Dendritic cell treated with granulocyte-macrophage colony-stimulating factor and Interleukin-4, amounts not matched to agents 40 ng/mL and 50 ng/mL, for 4 days (primary cell): ENCODE measurements around the gene INPP5D.
"Not testable (repeated sequence)": the region's sequence is repeated elsewhere in the genome, so short reads cannot be mapped to it uniquely, and the experiment has no call there.

Experiments used
- H3K27ac Mint-ChIP-seq: one replicate; pipeline ENCODE4 v1.8.0; 2022; ENCODE audit warnings: mild to moderate bottlenecking, mixed read lengths
- H3K27me3 Mint-ChIP-seq: one replicate; pipeline ENCODE4 v1.8.0; 2022; ENCODE audit warnings: mild to moderate bottlenecking, mixed read lengths
- H3K36me3 Mint-ChIP-seq: one replicate; pipeline ENCODE4 v1.8.0; 2022; ENCODE audit warnings: low read depth, mixed read lengths
- H3K4me1 Mint-ChIP-seq: one replicate; pipeline ENCODE4 v1.8.0; 2022; ENCODE audit warnings: low read depth, mixed read lengths
- H3K4me3 Mint-ChIP-seq: one replicate; pipeline ENCODE4 v1.8.0; 2022; ENCODE audit warnings: mild to moderate bottlenecking, moderate library complexity, mixed read lengths
- H3K9me3 Mint-ChIP-seq: one replicate; pipeline ENCODE4 v1.8.0; 2022; ENCODE audit warnings: mixed read lengths
- intact Hi-C: fragments of 100-400 bp; cut with micrococcal nuclease; formaldehyde crosslinking; loops from one replicate; pipeline ENCODE4 v1.15.0; 2022

The INPP5D gene

GRCh38 chr2:233141901-233142300 is 81.8 kb downstream of the INPP5D start:
- Mint-ChIP-seq H3K9me3 (no peaks in the 10 kb centered on the region), H3K4me3 (no peak overlapping the region), H3K27ac (no peak overlapping the region), H3K4me1 (peaks cover 6% of the 10 kb centered on the region), H3K36me3 (peaks cover 96% of the 10 kb centered on the region), H3K27me3 (no peaks in the 10 kb centered on the region)
- intact Hi-C loops = no loop called here

GRCh38 chr2:233142355-233142897 is 82.3 kb downstream of the INPP5D start:
- intact Hi-C loops = no loop called here

GRCh38 chr2:233143700-233144331 is 83.7 kb downstream of the INPP5D start:
- Mint-ChIP-seq H3K27ac (no peak overlapping the region), H3K4me1 (peaks cover 6% of the 10 kb centered on the region), H3K27me3 (no peaks in the 10 kb centered on the region), H3K9me3 (no peaks in the 10 kb centered on the region), H3K36me3 (peaks cover 100% of the 10 kb centered on the region), H3K4me3 (no peak overlapping the region)
- intact Hi-C loops = no loop called here

More at GRCh38 chr2:233142355-233142897, 82.3 kb downstream of the INPP5D start:
- no peaks in the 10 kb centered on the region for H3K27me3 Mint-ChIP-seq
- no peak overlapping the region for H3K4me3 Mint-ChIP-seq
- H3K36me3 Mint-ChIP-seq = peaks cover 98% of the 10 kb centered on the region
- H3K27ac Mint-ChIP-seq = no peak overlapping the region
- H3K9me3 Mint-ChIP-seq = no peaks in the 10 kb centered on the region
- peaks cover 6% of the 10 kb centered on the region for H3K4me1 Mint-ChIP-seq

- Mint-ChIP-seq H3K36me3 (peaks cover 100% of the 10 kb centered on the region), H3K4me3 (no peak overlapping the region), H3K4me1 (peaks cover 6% of the 10 kb centered on the region), H3K9me3 (no peaks in the 10 kb centered on the region), H3K27me3 (no peaks in the 10 kb centered on the region), H3K27ac (peak overlapping the region; percentile 31)
- intact Hi-C loops = no loop called here
Observed at GRCh38 chr2:233145726-233146125, 85.6 kb downstream of the INPP5D start.

- Mint-ChIP-seq H3K27me3 (no peaks in the 10 kb centered on the region), H3K36me3 (peaks cover 100% of the 10 kb centered on the region), H3K9me3 (no peaks in the 10 kb centered on the region), H3K27ac (peak overlapping the region; percentile 31), H3K4me3 (no peak overlapping the region), H3K4me1 (peaks cover 6% of the 10 kb centered on the region)
- intact Hi-C loops = no loop called here
Observed at GRCh38 chr2:233146194-233146593, 86.1 kb downstream of the INPP5D start.

- no peak overlapping the region for H3K4me3 Mint-ChIP-seq
- no peaks in the 10 kb centered on the region for H3K9me3 Mint-ChIP-seq
- no peaks in the 10 kb centered on the region for H3K27me3 Mint-ChIP-seq
- no peak overlapping the region for H3K27ac Mint-ChIP-seq
- H3K36me3 Mint-ChIP-seq = peaks cover 100% of the 10 kb centered on the region
- intact Hi-C loops = no loop called here
- H3K4me1 Mint-ChIP-seq = peaks cover 6% of the 10 kb centered on the region
Observed at GRCh38 chr2:233147136-233147828, 87.1 kb downstream of the INPP5D start.

GRCh38 chr2:233147829-233148167 is 87.7 kb downstream of the INPP5D start:
- intact Hi-C loops = no loop called here
- Mint-ChIP-seq H3K9me3 (no peaks in the 10 kb centered on the region), H3K27me3 (no peaks in the 10 kb centered on the region), H3K4me1 (peaks cover 6% of the 10 kb centered on the region), H3K4me3 (no peak overlapping the region), H3K27ac (no peak overlapping the region), H3K36me3 (peaks cover 100% of the 10 kb centered on the region)

- Mint-ChIP-seq H3K27ac (no peak overlapping the region), H3K36me3 (peaks cover 100% of the 10 kb centered on the region), H3K27me3 (no peaks in the 10 kb centered on the region), H3K4me1 (peaks cover 6% of the 10 kb centered on the region), H3K4me3 (no peak overlapping the region), H3K9me3 (no peaks in the 10 kb centered on the region)
- intact Hi-C loops = no loop called here
Observed at GRCh38 chr2:233148354-233148753, 88.2 kb downstream of the INPP5D start.

GRCh38 chr2:233152541-233152940 is 92.4 kb downstream of the INPP5D start:
- Mint-ChIP-seq H3K27me3 (no peaks in the 10 kb centered on the region), H3K4me3 (no peak overlapping the region), H3K9me3 (no peaks in the 10 kb centered on the region), H3K4me1 (no peaks in the 10 kb centered on the region), H3K27ac (peak overlapping the region; percentile 2), H3K36me3 (peaks cover 100% of the 10 kb centered on the region)
- intact Hi-C loops = no loop called here

- no peak overlapping the region for H3K4me3 Mint-ChIP-seq
- H3K4me1 Mint-ChIP-seq = no peaks in the 10 kb centered on the region
- intact Hi-C loops = no loop called here
- no peaks in the 10 kb centered on the region for H3K9me3 Mint-ChIP-seq
- H3K27ac Mint-ChIP-seq = peak overlapping the region; percentile 2
- peaks cover 100% of the 10 kb centered on the region for H3K36me3 Mint-ChIP-seq
- no peaks in the 10 kb centered on the region for H3K27me3 Mint-ChIP-seq
Observed at GRCh38 chr2:233153146-233153798, 93.1 kb downstream of the INPP5D start.

GRCh38 chr2:233156001-233156400 is 95.9 kb downstream of the INPP5D start:
- peak overlapping the region; percentile 51 for H3K27ac Mint-ChIP-seq
- peaks cover 100% of the 10 kb centered on the region for H3K36me3 Mint-ChIP-seq
- H3K27me3 Mint-ChIP-seq = no peaks in the 10 kb centered on the region
- no peaks in the 10 kb centered on the region for H3K9me3 Mint-ChIP-seq
- intact Hi-C loops = no loop called here
- H3K4me3 Mint-ChIP-seq = no peak overlapping the region
- H3K4me1 Mint-ChIP-seq = no peaks in the 10 kb centered on the region

- H3K27me3 Mint-ChIP-seq, H3K4me3 Mint-ChIP-seq, intact Hi-C loops, H3K9me3 Mint-ChIP-seq, H3K4me1 Mint-ChIP-seq: not testable (repeated sequence)
- H3K27ac Mint-ChIP-seq = peak overlapping the region; percentile 51
- H3K36me3 Mint-ChIP-seq = peaks cover 100% of the 10 kb centered on the region
Observed at GRCh38 chr2:233156461-233156860, 96.3 kb downstream of the INPP5D start.

- intact Hi-C loops = no loop called here
- Mint-ChIP-seq H3K9me3 (no peaks in the 10 kb centered on the region), H3K4me3 (no peak overlapping the region), H3K4me1 (peaks cover 9% of the 10 kb centered on the region), H3K36me3 (peaks cover 63% of the 10 kb centered on the region), H3K27me3 (no peaks in the 10 kb centered on the region), H3K27ac (peak overlapping the region; percentile 50)
Observed at GRCh38 chr2:233161730-233162129, 101.6 kb downstream of the INPP5D start.

- intact Hi-C loops = no loop called here
- Mint-ChIP-seq H3K9me3 (no peaks in the 10 kb centered on the region), H3K27ac (no peak overlapping the region), H3K4me1 (peaks cover 9% of the 10 kb centered on the region), H3K36me3 (peaks cover 63% of the 10 kb centered on the region), H3K27me3 (no peaks in the 10 kb centered on the region), H3K4me3 (no peak overlapping the region)
Observed at GRCh38 chr2:233162770-233163169, 102.6 kb downstream of the INPP5D start.
